GM12878 (cell line): ENCODE results near the gene RETREG3. TPM values are rescaled to one million over a fixed set of nuclear protein-coding genes. Genes with fewer than 3 reads are reported as not detected.

ENCODE experiments used
- ATAC-seq: fragments of 200-7000 bp; cut with Tn5 transposase; 3 replicates; pipeline ENCODE4 v1.9.1; 2020; ENCODE audit warnings: mild to moderate bottlenecking, moderate library complexity
- BruUV-seq: library from RNA; stranded (reverse); fragments of 400-500 nt; replicated peaks from 2 replicates; lab custom pipeline; 2021; lab: Mats Ljungman, UMichigan
- CTCF ChIA-PET: fragments of 300-600 bp; sonication (Branson Sonifier 250); formaldehyde crosslinking; extraction: SDS; loops from one replicate; lab custom pipeline; 2021; ENCODE audit warnings: inconsistent platforms; lab: Yijun Ruan, JAX
- POLR2A ChIA-PET: fragments of 350-600 bp; formaldehyde crosslinking; extraction: SDS; loops from one replicate; lab custom pipeline; 2021; ENCODE audit warnings: inconsistent platforms; lab: Charles Lee
- RAD21 ChIA-PET: fragments of 300-600 bp; sonication (Branson Sonifier 250); formaldehyde crosslinking; loops from one replicate; lab custom pipeline; 2023; ENCODE audit warnings: antibody characterized with exemption; ENCODE audit not compliant: unreplicated experiment; lab: Charles Lee
- SMC1A ChIA-PET: fragments of 300-600 bp; sonication (Branson Sonifier 250); formaldehyde crosslinking; loops from one replicate; lab custom pipeline; 2023; ENCODE audit not compliant: unreplicated experiment, uncharacterized antibody; lab: Charles Lee
- DNase-seq: peaks from one replicate; pipeline ENCODE4 v3.0.0-alpha.2; 2011; ENCODE audit warnings: low read depth, low spot score
- FAIRE-seq: peaks from 3 replicates; lab custom pipeline; 2011; peaks lifted over from hg19 to GRCh38; lab: Jason Lieb, UNC
- H2AFZ ChIP-seq: 2 replicates; pipeline ENCODE4 v1.6.0; 2011; ENCODE audit warnings: low read depth, low read length, control low read depth; ENCODE audit not compliant: control insufficient read depth
- H3K27ac ChIP-seq: 2 replicates; pipeline ENCODE4 v1.5.1; 2011; ENCODE audit warnings: control low read depth; ENCODE audit not compliant: control insufficient read depth, insufficient read depth
- H3K27me3 ChIP-seq, 2 experiments: replicated peaks in 1 of 2; 2 replicates each; pipeline versions ENCODE4 v1.6.0 to v1.6.1; 2011; ENCODE audit warnings: low read length in 1 of 2; ENCODE audit not compliant: control insufficient read depth in 2 of 2, insufficient read depth in 2 of 2
- H3K36me3 ChIP-seq, 2 experiments: 2 replicates each; pipeline ENCODE4 v1.5.1; 2011; ENCODE audit warnings: low read length in 1 of 2; ENCODE audit not compliant: control insufficient read depth in 2 of 2, insufficient read depth in 2 of 2
- H3K4me1 ChIP-seq: 2 replicates; pipeline ENCODE4 v1.6.1; 2011; ENCODE audit warnings: mild to moderate bottlenecking, low read length, moderate library complexity, mixed read lengths; ENCODE audit not compliant: control insufficient read depth, insufficient read depth
- H3K4me2 ChIP-seq: 2 replicates; pipeline ENCODE4 v1.6.0; 2011; ENCODE audit warnings: control low read depth; ENCODE audit not compliant: control insufficient read depth, insufficient read depth
- H3K4me3 ChIP-seq: fragments of 200-600 bp; sonication (generic); 2 replicates; pipeline ENCODE4 v1.5.1; 2016
- H3K79me2 ChIP-seq: 2 replicates; pipeline ENCODE4 v1.6.0; 2011; ENCODE audit warnings: low read length; ENCODE audit not compliant: control insufficient read depth, insufficient read depth
- H3K9ac ChIP-seq: 2 replicates; pipeline ENCODE4 v1.8.0; 2011; ENCODE audit warnings: low read length, control low read depth, mixed read lengths; ENCODE audit not compliant: control insufficient read depth, insufficient read depth
- H3K9me3 ChIP-seq: replicated peaks from 3 replicates; pipeline ENCODE4 v1.5.1; 2011; ENCODE audit warnings: mild to moderate bottlenecking, low read length; ENCODE audit not compliant: control insufficient read depth, insufficient read depth
- H4K20me1 ChIP-seq: 2 replicates; pipeline ENCODE4 v1.6.0; 2011; ENCODE audit not compliant: control insufficient read depth, insufficient read depth
- ATF7 ChIP-seq: fragments of 450-650 bp; IDR thresholded peaks from 2 replicates; pipeline ENCODE4 v1.6.1; 2016; ENCODE audit warnings: low read depth, mild to moderate bottlenecking
- BHLHE40 ChIP-seq, 2 experiments: fragments of 450-650 bp in 1 of 2; IDR thresholded peaks; 2 replicates each; pipeline ENCODE4 v1.6.1; 2011 to 2017; ENCODE audit warnings: low read depth in 2 of 2, borderline replicate concordance in 1 of 2, improper control_type of control experiment in 1 of 2, low read length in 1 of 2, mild to moderate bottlenecking in 1 of 2
- CREB1 ChIP-seq: IDR thresholded peaks from 2 replicates; pipeline ENCODE4 v1.6.1; 2012; ENCODE audit warnings: low read depth, mild to moderate bottlenecking, inconsistent platforms
- FOXM1 ChIP-seq: IDR thresholded peaks from 2 replicates; pipeline ENCODE4 v1.6.1; 2012; ENCODE audit warnings: low read depth, mild to moderate bottlenecking, inconsistent platforms, low read length, moderate library complexity
- KLF5 ChIP-seq: fragments of 450-650 bp; IDR thresholded peaks from 2 replicates; pipeline ENCODE4 v1.6.1; 2014; ENCODE audit warnings: mild to moderate bottlenecking; ENCODE audit not compliant: partially characterized antibody
- NBN ChIP-seq: fragments of 450-650 bp; IDR thresholded peaks from 2 replicates; pipeline ENCODE4 v1.6.1; 2016
- STAT1 ChIP-seq: fragments of 450-650 bp; conservative IDR thresholded peaks from 2 replicates; pipeline ENCODE4 v1.6.1; 2014; ENCODE audit warnings: antibody characterized with exemption, mild to moderate bottlenecking
- TBL1XR1 ChIP-seq: IDR thresholded peaks from 2 replicates; pipeline ENCODE4 v1.6.1; 2012; ENCODE audit warnings: low read depth, low read length, improper control_type of control experiment
- ZNF217 ChIP-seq: fragments of 450-650 bp; IDR thresholded peaks from 2 replicates; pipeline ENCODE4 v1.6.1; 2017; ENCODE audit warnings: antibody characterized with exemption, mild to moderate bottlenecking
- ZNF622 ChIP-seq: fragments of 450-650 bp; IDR thresholded peaks from 2 replicates; pipeline ENCODE4 v1.6.1; 2017; ENCODE audit warnings: mild to moderate bottlenecking, inconsistent platforms
- WGBS: methylation state at CpG from one replicate; pipeline ENCODE4 v1.1.6; 2016; ENCODE audit warnings: low lambda C conversion rate; ENCODE audit not compliant: insufficient replicate concordance, insufficient coverage; ENCODE audit errors: missing lambda C conversion rate; 5-methylcytosine and 5-hydroxymethylcytosine counted together
- in situ Hi-C: fragments of 300-500 bp; cut with MboI; formaldehyde crosslinking; loops from 9 replicates; pipeline ENCODE4 v1.14.3; 2018; ENCODE audit warnings: mixed read lengths
- intact Hi-C: fragments of 100-400 bp; cut with micrococcal nuclease; formaldehyde crosslinking; loops from one replicate; pipeline ENCODE4 v1.14.2; 2022; ENCODE audit not compliant: unreplicated experiment
- polyA plus RNA-seq, 11 experiments: library from polyadenylated mRNA; depleted of rRNA in 4 of 11; unstranded in 6 of 11; stranded (reverse) in 5 of 11; fragments of >200 nt; fragmentation: Nextera tagmentation in 4 of 11; fragmentation: Illumina TruSeq in 1 of 11; extraction: Ambion mirVana in 4 of 11; extraction: Trizol in 1 of 11; gene quantifications; 1 replicate in 1 of 11; 2 replicates in 10 of 11; pipeline versions ENCODE4 v1.2.1 to v1.2.3, GENCODE V29; 2011 to 2016; ENCODE audit warnings: inconsistent platforms in 2 of 11, missing spikeins in 2 of 11, low read depth in 1 of 11
- total RNA-seq, 4 experiments: library from RNA; depleted of rRNA in 3 of 4; stranded (reverse); fragments of >200 nt in 3 of 4; fragmentation: Illumina TruSeq in 1 of 4; extraction: Trizol in 1 of 4; gene quantifications; 2 replicates each; pipeline versions ENCODE4 v1.2.1 to v1.2.3, GENCODE V29; 2013 to 2021
- TF ChIP-seq, protein P1 (sequence below): fragments of 450-650 bp; IDR thresholded peaks from 2 replicates; pipeline ENCODE4 v1.6.1; 2017; ENCODE audit warnings: mild to moderate bottlenecking, moderate library complexity
- TF ChIP-seq, protein P2 (sequence below): fragments of 450-650 bp; IDR thresholded peaks from 2 replicates; pipeline ENCODE4 v1.6.1; 2018; ENCODE audit warnings: borderline replicate concordance, mild to moderate bottlenecking; ENCODE audit not compliant: partially characterized antibody
- TF ChIP-seq, protein P3 (sequence below): fragments of 450-650 bp; IDR thresholded peaks from 2 replicates; pipeline ENCODE4 v1.6.1; 2017; ENCODE audit warnings: mild to moderate bottlenecking, low read depth, inconsistent platforms; ENCODE audit not compliant: poor library complexity, severe bottlenecking

RETREG3 gene
- total and polyA plus RNA-seq, 10 of the 15 experiments (the other 5 are each of a cell fraction or from before 2014, with no cell fraction given), result 7.0 to 50.6 (median 27.3) TPM

DNA sequence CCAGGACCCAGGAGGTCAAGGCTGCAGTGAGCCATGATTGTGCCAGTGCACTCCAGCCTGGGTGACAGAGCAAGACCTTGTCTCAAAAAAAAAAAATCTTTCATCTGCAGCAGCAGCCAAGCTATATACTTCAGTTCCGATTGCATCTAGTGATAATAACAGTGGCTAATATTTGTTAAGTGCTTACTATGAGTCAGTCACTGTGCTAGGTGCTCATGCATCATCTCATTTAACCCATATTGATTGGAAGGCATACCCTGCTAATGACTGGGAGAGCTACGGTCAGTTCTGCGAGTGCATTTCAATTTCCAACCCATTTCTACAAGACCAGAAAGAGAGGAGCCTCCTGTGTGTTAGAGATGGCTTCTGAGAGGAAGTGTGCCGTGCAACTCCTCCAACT lies 42.2 kb upstream of the RETREG3 start:
- in situ Hi-C loops, result no loop called here
- no peaks in the 10 kb centered on the region for H3K79me2 ChIP-seq
- H3K9me3 ChIP-seq, result no peaks in the 10 kb centered on the region
- H3K27me3 ChIP-seq, result no peaks in the 10 kb centered on the region
- ChIA-PET SMC1A (interaction anchor here (0.7 to 1.2 kb wide), 3 partner anchors 10 to 42 kb away, joined by 3 read pairs; partner anchors contain the start of genes RETREG3 and TUBG1), POLR2A (interaction anchor here (0.7 kb wide), 1 partner anchor 41 kb away, joined by 3 read pairs; no protein-coding TSS in a partner anchor), CTCF (no interaction called here), RAD21 (interaction anchor here (0.7 to 1.2 kb wide), 2 partner anchors 73 to 553 kb away, joined by 3 read pairs; no protein-coding TSS in a partner anchor)
- intact Hi-C loops, result no loop called here
- no peak for ATAC-seq
- no peaks in the 10 kb centered on the region for H3K36me3 ChIP-seq
- 80% methylated on average over 4 of the region's 4 CpGs for WGBS
- BruUV-seq, result no TSS peak
- H3K9ac ChIP-seq, result no peak overlapping the region
- no peak overlapping the region for H2AFZ ChIP-seq
- H3K4me3 ChIP-seq, result no peak overlapping the region
- FAIRE-seq, result no peak
- no peak overlapping the region for H3K27ac ChIP-seq
- peaks cover 15% of the 10 kb centered on the region for H3K4me1 ChIP-seq
- no peak overlapping the region for H3K4me2 ChIP-seq
- DNase-seq, result no peak
- no peaks in the 10 kb centered on the region for H4K20me1 ChIP-seq
- TF ChIP-seq KLF5, result no peak
- no peak for TF ChIP-seq STAT1
- TF ChIP-seq, protein P1, sequence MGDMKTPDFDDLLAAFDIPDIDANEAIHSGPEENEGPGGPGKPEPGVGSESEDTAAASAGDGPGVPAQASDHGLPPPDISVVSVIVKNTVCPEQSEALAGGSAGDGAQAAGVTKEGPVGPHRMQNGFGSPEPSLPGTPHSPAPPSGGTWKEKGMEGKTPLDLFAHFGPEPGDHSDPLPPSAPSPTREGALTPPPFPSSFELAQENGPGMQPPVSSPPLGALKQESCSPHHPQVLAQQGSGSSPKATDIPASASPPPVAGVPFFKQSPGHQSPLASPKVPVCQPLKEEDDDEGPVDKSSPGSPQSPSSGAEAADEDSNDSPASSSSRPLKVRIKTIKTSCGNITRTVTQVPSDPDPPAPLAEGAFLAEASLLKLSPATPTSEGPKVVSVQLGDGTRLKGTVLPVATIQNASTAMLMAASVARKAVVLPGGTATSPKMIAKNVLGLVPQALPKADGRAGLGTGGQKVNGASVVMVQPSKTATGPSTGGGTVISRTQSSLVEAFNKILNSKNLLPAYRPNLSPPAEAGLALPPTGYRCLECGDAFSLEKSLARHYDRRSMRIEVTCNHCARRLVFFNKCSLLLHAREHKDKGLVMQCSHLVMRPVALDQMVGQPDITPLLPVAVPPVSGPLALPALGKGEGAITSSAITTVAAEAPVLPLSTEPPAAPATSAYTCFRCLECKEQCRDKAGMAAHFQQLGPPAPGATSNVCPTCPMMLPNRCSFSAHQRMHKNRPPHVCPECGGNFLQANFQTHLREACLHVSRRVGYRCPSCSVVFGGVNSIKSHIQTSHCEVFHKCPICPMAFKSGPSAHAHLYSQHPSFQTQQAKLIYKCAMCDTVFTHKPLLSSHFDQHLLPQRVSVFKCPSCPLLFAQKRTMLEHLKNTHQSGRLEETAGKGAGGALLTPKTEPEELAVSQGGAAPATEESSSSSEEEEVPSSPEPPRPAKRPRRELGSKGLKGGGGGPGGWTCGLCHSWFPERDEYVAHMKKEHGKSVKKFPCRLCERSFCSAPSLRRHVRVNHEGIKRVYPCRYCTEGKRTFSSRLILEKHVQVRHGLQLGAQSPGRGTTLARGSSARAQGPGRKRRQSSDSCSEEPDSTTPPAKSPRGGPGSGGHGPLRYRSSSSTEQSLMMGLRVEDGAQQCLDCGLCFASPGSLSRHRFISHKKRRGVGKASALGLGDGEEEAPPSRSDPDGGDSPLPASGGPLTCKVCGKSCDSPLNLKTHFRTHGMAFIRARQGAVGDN, result no peak
- TF ChIP-seq, protein P2, sequence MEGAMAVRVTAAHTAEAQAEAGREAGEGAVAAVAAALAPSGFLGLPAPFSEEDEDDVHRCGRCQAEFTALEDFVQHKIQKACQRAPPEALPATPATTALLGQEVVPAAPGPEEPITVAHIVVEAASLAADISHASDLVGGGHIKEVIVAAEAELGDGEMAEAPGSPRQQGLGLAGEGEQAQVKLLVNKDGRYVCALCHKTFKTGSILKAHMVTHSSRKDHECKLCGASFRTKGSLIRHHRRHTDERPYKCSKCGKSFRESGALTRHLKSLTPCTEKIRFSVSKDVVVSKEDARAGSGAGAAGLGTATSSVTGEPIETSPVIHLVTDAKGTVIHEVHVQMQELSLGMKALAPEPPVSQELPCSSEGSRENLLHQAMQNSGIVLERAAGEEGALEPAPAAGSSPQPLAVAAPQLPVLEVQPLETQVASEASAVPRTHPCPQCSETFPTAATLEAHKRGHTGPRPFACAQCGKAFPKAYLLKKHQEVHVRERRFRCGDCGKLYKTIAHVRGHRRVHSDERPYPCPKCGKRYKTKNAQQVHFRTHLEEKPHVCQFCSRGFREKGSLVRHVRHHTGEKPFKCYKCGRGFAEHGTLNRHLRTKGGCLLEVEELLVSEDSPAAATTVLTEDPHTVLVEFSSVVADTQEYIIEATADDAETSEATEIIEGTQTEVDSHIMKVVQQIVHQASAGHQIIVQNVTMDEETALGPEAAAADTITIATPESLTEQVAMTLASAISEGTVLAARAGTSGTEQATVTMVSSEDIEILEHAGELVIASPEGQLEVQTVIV, result no peak
- TF ChIP-seq FOXM1, result no peak
- TF ChIP-seq CREB1, result no peak
- TF ChIP-seq ZNF217, result no peak
- TF ChIP-seq NBN, result no peak
- TF ChIP-seq, protein P3, sequence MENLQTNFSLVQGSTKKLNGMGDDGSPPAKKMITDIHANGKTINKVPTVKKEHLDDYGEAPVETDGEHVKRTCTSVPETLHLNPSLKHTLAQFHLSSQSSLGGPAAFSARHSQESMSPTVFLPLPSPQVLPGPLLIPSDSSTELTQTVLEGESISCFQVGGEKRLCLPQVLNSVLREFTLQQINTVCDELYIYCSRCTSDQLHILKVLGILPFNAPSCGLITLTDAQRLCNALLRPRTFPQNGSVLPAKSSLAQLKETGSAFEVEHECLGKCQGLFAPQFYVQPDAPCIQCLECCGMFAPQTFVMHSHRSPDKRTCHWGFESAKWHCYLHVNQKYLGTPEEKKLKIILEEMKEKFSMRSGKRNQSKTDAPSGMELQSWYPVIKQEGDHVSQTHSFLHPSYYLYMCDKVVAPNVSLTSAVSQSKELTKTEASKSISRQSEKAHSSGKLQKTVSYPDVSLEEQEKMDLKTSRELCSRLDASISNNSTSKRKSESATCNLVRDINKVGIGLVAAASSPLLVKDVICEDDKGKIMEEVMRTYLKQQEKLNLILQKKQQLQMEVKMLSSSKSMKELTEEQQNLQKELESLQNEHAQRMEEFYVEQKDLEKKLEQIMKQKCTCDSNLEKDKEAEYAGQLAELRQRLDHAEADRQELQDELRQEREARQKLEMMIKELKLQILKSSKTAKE, result no peak
- TF ChIP-seq BHLHE40 (IDR thresholded peaks at IDR 0.05; ENCODE audit: borderline replicate concordance in 1 of 2, low read depth in 2 of 2, low read length in 1 of 2), result no peak
- TF ChIP-seq ATF7, result no peak
- TF ChIP-seq ZNF622, result no peak
- no peak for TF ChIP-seq TBL1XR1
